Heart right ventricle (tissue), 16 donors: Measurements from ENCODE around the gene EEPD1. TPM values are rescaled to one million over a fixed set of nuclear protein-coding genes. Genes with fewer than 3 reads are reported as not detected.
A peak's percentile ranks its signal among the peaks of the same experiment; 100 is the strongest.
"Not testable (repeated sequence)": the region's sequence is repeated elsewhere in the genome, so short reads cannot be mapped to it uniquely, and the experiment has no call there.

Experiments
- ATAC-seq, 8 donors: fragments of 200-7000 bp; cut with Tn5 transposase; one replicate each; pipeline ENCODE4 v1.9.1; 2020; ENCODE audit warnings: mild to moderate bottlenecking in 8 of 8, moderate library complexity in 8 of 8, moderate number of reproducible peaks in 1 of 8
- DNase-seq, 2 donors: peaks; one replicate each; pipeline ENCODE4 v3.0.0-alpha.2; 2020
- H3K27ac ChIP-seq, 10 donors: fragments of 200-600 bp; sonication (generic) in 2 of 10; one replicate each; pipeline versions ENCODE4 v1.5.0 to v1.8.0; 2020 to 2022; ENCODE audit warnings: mild to moderate bottlenecking in 3 of 10
- H3K27me3 ChIP-seq, 7 donors: fragments of 200-600 bp; one replicate each; pipeline ENCODE4 v1.8.0; 2021 to 2022; ENCODE audit warnings: mild to moderate bottlenecking in 2 of 7
- H3K36me3 ChIP-seq, 9 donors: fragments of 200-600 bp; sonication (generic) in 1 of 9; one replicate each; pipeline versions ENCODE4 v1.5.0 to v1.8.0; 2020 to 2022; ENCODE audit warnings: mild to moderate bottlenecking in 2 of 9
- H3K4me1 ChIP-seq, 9 donors: fragments of 200-600 bp; sonication (generic) in 1 of 9; one replicate each; pipeline versions ENCODE4 v1.5.0 to v1.8.0; 2020 to 2022; ENCODE audit warnings: mild to moderate bottlenecking in 4 of 9
- H3K4me3 ChIP-seq, 10 donors: fragments of 200-600 bp; sonication (generic) in 2 of 10; one replicate each; pipeline versions ENCODE4 v1.5.0 to v1.8.0; 2020 to 2022; ENCODE audit warnings: mild to moderate bottlenecking in 7 of 10, moderate library complexity in 2 of 10
- H3K9me3 ChIP-seq, 11 donors: fragments of 200-600 bp in 10 of 11; sonication (generic) in 2 of 11; one replicate each; pipeline versions ENCODE4 v1.5.0 to v1.8.0; 2013 to 2022; ENCODE audit warnings: mild to moderate bottlenecking in 2 of 11, control low read depth in 1 of 11, moderate library complexity in 1 of 11
- CTCF ChIP-seq, 9 donors: fragments of 200-600 bp; sonication (generic) in 2 of 9; IDR thresholded peaks; one replicate each; pipeline versions ENCODE4 v1.5.0 to v1.8.0; 2021 to 2022; ENCODE audit warnings: antibody characterized with exemption in 9 of 9, mild to moderate bottlenecking in 5 of 9, moderate library complexity in 1 of 9
- whole genome bisulfite sequencing, 2 donors: extraction: QIAGEN DNeasy Blood & Tissue Kit; methylation state at CpG; one replicate each; pipeline ENCODE4 v1.1.7; 2013; ENCODE audit warnings: inconsistent platforms in 1 of 2; 5-methylcytosine and 5-hydroxymethylcytosine counted together
- intact Hi-C, 10 donors: fragments of 100-400 bp; cut with DNase I; formaldehyde crosslinking; loops; one replicate each; pipeline versions ENCODE4 v1.11.1 to v1.14.2; 2022
- polyA plus RNA-seq, 2 donors: library from polyadenylated mRNA; stranded (reverse); fragments of 200-250 nt; gene quantifications; one replicate each; pipeline ENCODE4 v1.2.3, GENCODE V29; 2013
- total RNA-seq, 10 donors: library from RNA; stranded (reverse); fragmentation: NEBNext Ultra II Directional in 3 of 10; extraction: Animal tissue kit (Norgen Biotek cat#: 25700) in 3 of 10; gene quantifications; one replicate each; pipeline versions ENCODE4 v1.2.1 to v1.2.4, GENCODE V29; 2021 to 2023
- donor health status: Arrhythmogenic right ventricular cardiomyopathy.
- donor health status: ischemic (EF 13 %, LVEDD 7.1; RV severe dilation, severe dysfunction).
- donor health status: healthy with polysubstance abuse.
- donor health status: DM: no; HTN: yes; CAD: no.
- donor health status: DM: no; HTN: no; CAD: no.
- donor health status: ischemic (EF 25% LVEDD 6.9; RV normal size, moderate dysfunction).
- donor health status: ischemic (EF 25% LVEDD 5.7; RV mildly dilated, moderate dysfunction).
- donor health status: healthy.
- donor health status: DM: yes; HTN: yes; CAD: no.
- donor health status: Ischemic cardiomyopathy.
- donor health status: ischemic (EF 35%, LVEDD 5.7; RV mildly dilated, moderate dysfunction).
- donor health status: nonischemic (EF 11% LVEDD 7.7; RV severe dilation, severe dysfunction).
- donor health status: DM: yes; HTN: yes; CAD: no.
- donor health status: PGD.
- donor health status: ischemic (EF 29% LVEDD 5.4; RV normal size, mild dysfunction).
- donor health status: nonischemic (EF 23%, LVEDD 6.1; RV moderate dilation, normal function).

EEPD1 gene
- total and polyA plus RNA-seq, 12 donors, result 6.1 to 15.2 (median 8.4) TPM

- no peak for ATAC-seq
- H3K27me3 ChIP-seq, result no peaks in the 10 kb centered on the region
- no peaks in the 10 kb centered on the region for H3K9me3 ChIP-seq
- no peak overlapping the region for H3K4me3 ChIP-seq
- H3K27ac ChIP-seq, result peak overlapping the region in 2 of 10 donors; percentile 1 to 60
- 65 to 67% methylated on average over 5 of the region's 5 CpGs for WGBS, 2 donors
- TF ChIP-seq CTCF (IDR thresholded peaks at IDR 0.05), result no peak
- intact Hi-C loops, result no loop called here
- no peak for DNase-seq
- peaks cover 0 to 10% (median 0%) of the 10 kb centered on the region in 9 donors for H3K36me3 ChIP-seq
- H3K4me1 ChIP-seq, result peaks cover 0 to 26% (median 16%) of the 10 kb centered on the region in 9 donors
Observed at GRCh38 chr7:36244429-36244828, 91.4 kb downstream of the EEPD1 start.

DNA sequence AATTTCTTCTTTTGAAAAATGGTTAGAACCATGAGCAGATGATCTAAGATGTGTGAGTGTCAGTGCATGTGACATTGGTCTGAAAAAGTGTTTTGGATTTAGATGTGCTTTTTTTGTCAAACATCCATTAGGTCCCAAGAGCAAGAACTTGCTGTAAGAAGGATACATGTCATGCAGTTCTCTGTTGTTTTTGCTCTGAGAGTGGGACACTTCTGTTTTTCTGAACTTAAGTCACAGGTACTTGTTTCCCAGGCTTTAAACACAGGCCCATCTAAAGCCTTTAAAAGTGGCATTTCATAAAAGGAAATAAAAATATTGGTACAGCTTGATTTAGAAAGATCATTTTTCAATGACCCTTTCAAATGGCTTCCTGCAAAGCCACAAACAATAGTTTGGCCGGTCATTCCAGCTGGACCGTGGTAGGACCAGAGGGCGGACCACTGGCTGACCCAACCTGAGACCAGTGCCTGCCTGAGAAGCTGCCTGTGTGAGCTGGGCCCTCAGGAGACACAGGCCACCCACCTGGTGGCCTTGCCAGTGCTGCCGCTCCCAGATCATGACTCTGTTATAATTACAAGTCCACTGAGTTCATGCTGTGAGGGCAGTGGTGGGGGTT, 92.7 kb downstream of the EEPD1 start:
- Histone ChIP-seq H3K9me3 (no peaks in the 10 kb centered on the region), H3K27me3 (no peaks in the 10 kb centered on the region), H3K4me1 (peaks cover 0 to 26% (median 16%) of the 10 kb centered on the region in 9 donors), H3K4me3 (no peak overlapping the region), H3K27ac (peak overlapping the region in 6 of 10 donors; percentile 19 to 82 (median 46)), H3K36me3 (no peaks in the 10 kb centered on the region)
- TF ChIP-seq CTCF (IDR thresholded peaks at IDR 0.05), result no peak
- DNase-seq (no peak), ATAC-seq (peak in 5 of 8 donors; percentile 49 to 79 (median 71))
- intact Hi-C loops, result no loop called here
- WGBS, 2 donors, result 72% methylated on average over 4 of the region's 4 CpGs

DNA sequence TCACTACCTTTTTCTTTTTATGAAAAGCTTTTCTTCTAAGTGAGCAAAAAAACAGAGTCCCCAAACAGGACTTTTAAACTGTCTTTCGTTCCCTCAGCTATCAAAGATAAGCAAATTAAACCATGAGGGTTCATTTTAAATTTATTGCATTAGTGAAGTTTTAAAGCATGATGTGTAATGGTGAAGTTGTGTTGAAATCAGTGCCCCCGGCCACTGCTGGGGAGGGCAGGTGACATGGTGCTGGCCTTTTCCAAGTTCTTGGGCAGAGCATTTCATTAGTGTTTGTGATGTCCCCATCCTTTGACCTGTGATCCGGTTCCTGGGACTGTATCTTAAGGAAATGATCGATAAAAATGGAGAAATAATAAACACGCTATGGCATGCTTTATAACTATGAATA, 96.0 kb downstream of the EEPD1 start:
- H3K4me1 ChIP-seq, result peaks cover 0 to 25% (median 16%) of the 10 kb centered on the region in 9 donors
- TF ChIP-seq CTCF (IDR thresholded peaks at IDR 0.05), result no peak
- no peaks in the 10 kb centered on the region for H3K27me3 ChIP-seq
- 78 to 87% methylated on average over 5 of the region's 5 CpGs for WGBS, 2 donors
- intact Hi-C loops, result no loop called here
- no peaks in the 10 kb centered on the region for H3K36me3 ChIP-seq
- no peak for ATAC-seq
- H3K9me3 ChIP-seq, result peaks cover 0 to 12% (median 5%) of the 10 kb centered on the region in 11 donors
- H3K4me3 ChIP-seq, result no peak overlapping the region
- DNase-seq, result no peak
- no peak overlapping the region for H3K27ac ChIP-seq

GRCh38 chr7:36253699-36254098, 100.6 kb downstream of the EEPD1 start:
- no peak for TF ChIP-seq CTCF (IDR thresholded peaks at IDR 0.05)
- peaks cover 0 to 11% (median 7%) of the 10 kb centered on the region in 9 donors for H3K4me1 ChIP-seq
- no peaks in the 10 kb centered on the region for H3K36me3 ChIP-seq
- intact Hi-C loops, result no loop called here
- H3K27me3 ChIP-seq, result no peaks in the 10 kb centered on the region
- DNase-seq (no peak), ATAC-seq (no peak)
- WGBS, 2 donors, result 98 to 100% methylated on average over 1 of the region's 1 CpG
- no peak overlapping the region for H3K27ac ChIP-seq
- H3K9me3 ChIP-seq, result peaks cover 0 to 39% (median 14%) of the 10 kb centered on the region in 11 donors
- no peak overlapping the region for H3K4me3 ChIP-seq

DNA sequence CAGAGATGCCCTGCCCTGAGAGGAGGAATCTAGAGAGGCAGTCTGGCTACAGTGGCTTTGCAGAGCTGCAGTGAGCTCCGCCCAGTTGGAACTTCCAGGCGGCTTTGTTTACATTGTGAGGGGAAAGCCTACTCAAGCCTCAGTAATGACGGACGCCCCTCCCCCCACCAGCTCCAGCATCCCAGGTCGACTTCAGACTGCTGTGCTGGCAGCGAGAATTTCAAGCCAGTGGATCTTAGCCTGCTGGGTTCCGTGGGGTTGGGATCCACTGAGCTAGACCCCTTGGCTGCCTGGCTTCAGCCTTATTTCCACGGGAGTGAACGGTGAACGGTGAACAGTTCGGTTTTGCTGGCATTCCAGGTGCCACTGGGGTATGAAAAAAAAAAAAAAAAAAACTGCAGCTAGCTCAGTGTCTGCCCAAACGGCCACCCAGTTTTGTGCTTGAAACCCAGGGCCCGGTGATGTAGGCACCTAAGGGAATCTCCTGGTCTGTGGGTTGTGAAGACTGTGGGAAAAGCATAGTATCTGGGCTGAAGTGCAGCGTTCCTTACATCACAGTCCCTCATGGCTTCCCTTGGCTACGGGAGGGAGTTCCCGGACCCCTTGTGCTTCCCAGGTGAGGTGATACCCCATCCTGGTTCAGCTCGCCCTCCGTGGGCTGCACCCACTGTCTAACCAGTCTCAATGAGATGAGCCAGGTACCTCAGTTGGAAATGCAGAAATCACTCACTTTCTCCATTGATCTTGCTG, 105.6 kb downstream of the EEPD1 start:
- 52 to 53% methylated on average over 18 of the region's 18 CpGs for WGBS, 2 donors
- Histone ChIP-seq H3K4me1 (peaks cover 0 to 51% (median 35%) of the 10 kb centered on the region in 9 donors), H3K9me3 (peaks cover 0 to 31% (median 11%) of the 10 kb centered on the region in 11 donors)
- DNase-seq (peak; percentile 33 to 41), ATAC-seq (peak in 3 of 8 donors; percentile 37 to 56 (median 42))
- H3K27ac ChIP-seq, H3K4me3 ChIP-seq, H3K36me3 ChIP-seq, H3K27me3 ChIP-seq, intact Hi-C loops: not testable (repeated sequence)
